ENCODE measurements around the gene ZNF22.
"Not testable (repeated sequence)": the region's sequence is repeated elsewhere in the genome, so short reads cannot be mapped to it uniquely, and the experiment has no call there.

ZNF22 gene

GRCh38 chr10:44992732-44993225 lies 7.9 kb upstream of the ZNF22 start:
- DNase-seq, result no peak

GRCh38 chr10:44993226-44993921 lies 7.3 kb upstream of the ZNF22 start:
- no peak for DNase-seq

GRCh38 chr10:44993922-44994751 lies 6.6 kb upstream of the ZNF22 start:
- no peak for DNase-seq

GRCh38 chr10:44994752-44995530 lies 5.8 kb upstream of the ZNF22 start:
- no peak for DNase-seq

GRCh38 chr10:44995581-44995913 lies 5.2 kb upstream of the ZNF22 start:
- DNase-seq, result no peak

- no peak for DNase-seq
Measured at GRCh38 chr10:44995914-44996669, 4.6 kb upstream of the ZNF22 start.

GRCh38 chr10:44997105-44997748 lies 3.5 kb upstream of the ZNF22 start:
- no peak for DNase-seq

GRCh38 chr10:44998146-44998631 lies 2.5 kb upstream of the ZNF22 start:
- no peak for DNase-seq

- no peak for DNase-seq
Measured at GRCh38 chr10:45000138-45000751, 478 bp upstream of the ZNF22 start.

GRCh38 chr10:45001381-45002148 lies 842 bp downstream of the ZNF22 start:
- peak; percentile 31 for DNase-seq

- no peak for DNase-seq
Measured at GRCh38 chr10:45003432-45004000, 2.8 kb downstream of the ZNF22 start.

- DNase-seq, result no peak
Measured at GRCh38 chr10:45004661-45005060, 3.9 kb downstream of the ZNF22 start.

GRCh38 chr10:45005284-45005683 lies 4.6 kb downstream of the ZNF22 start:
- DNase-seq, result no peak

- DNase-seq, result no peak
Measured at GRCh38 chr10:45006276-45007030, 5.7 kb downstream of the ZNF22 start.

GRCh38 chr10:45008524-45009161 lies 7.9 kb downstream of the ZNF22 start:
- DNase-seq, result peak; percentile 66

GRCh38 chr10:45014557-45014956 lies 13.8 kb downstream of the ZNF22 start:
- DNase-seq, result not testable (repeated sequence)

- no peak for DNase-seq
Measured at GRCh38 chr10:45015590-45015989, 14.9 kb downstream of the ZNF22 start.

- DNase-seq, result no peak
Measured at GRCh38 chr10:45023426-45023825, 22.7 kb downstream of the ZNF22 start.

GRCh38 chr10:45034301-45034700 lies 33.6 kb downstream of the ZNF22 start:
- no peak for DNase-seq
